ENCODE measurements around the gene NUBP1. TPM values are rescaled to one million over a fixed set of nuclear protein-coding genes. Genes with fewer than 3 reads are reported as not detected.

The NUBP1 gene
- total RNA-seq, 1 experiment from 2014 or later, result 36.1 TPM

DNA sequence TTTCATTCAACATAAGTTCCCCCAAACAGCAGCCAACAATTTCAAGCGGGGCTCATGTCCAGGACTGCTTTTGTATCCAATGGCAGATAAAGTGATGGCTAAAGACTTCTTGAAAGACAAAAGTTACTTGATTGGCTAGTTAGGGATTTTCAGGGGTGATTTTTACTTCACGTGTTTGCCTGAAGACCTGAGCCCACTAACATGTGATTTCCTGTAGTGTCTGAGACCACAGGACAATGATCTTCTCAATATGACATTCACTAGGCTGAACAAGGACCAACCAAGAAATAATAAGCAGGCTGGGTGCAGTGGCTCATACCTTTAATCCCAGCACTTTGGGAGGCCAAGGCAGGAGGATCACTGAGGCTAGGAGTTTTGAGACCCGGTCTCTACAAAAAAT, 64.6 kb downstream of the NUBP1 start:
- H3K27me3 ChIP-seq, result no peaks in the 10 kb centered on the region
- no peak overlapping the region for H3K4me3 ChIP-seq
- no peaks in the 10 kb centered on the region for H3K36me3 ChIP-seq
- H3K27ac ChIP-seq, result no peak overlapping the region
- DNase-seq, result no peak
- no peaks in the 10 kb centered on the region for H3K4me1 ChIP-seq
- H3K9me3 ChIP-seq (replicated peaks), result no peaks in the 10 kb centered on the region

- Histone ChIP-seq H3K9me3 (replicated peaks) (no peaks in the 10 kb centered on the region), H3K27me3 (no peaks in the 10 kb centered on the region), H3K27ac (no peak overlapping the region), H3K4me1 (no peaks in the 10 kb centered on the region), H3K4me3 (no peak overlapping the region), H3K36me3 (no peaks in the 10 kb centered on the region)
- no peak for DNase-seq
Measured at GRCh38 chr16:10808850-10809249, 65.2 kb downstream of the NUBP1 start.

GRCh38 chr16:10809706-10810105, 66.1 kb downstream of the NUBP1 start:
- H3K27ac ChIP-seq, result no peak overlapping the region
- H3K9me3 ChIP-seq (replicated peaks), result no peaks in the 10 kb centered on the region
- no peaks in the 10 kb centered on the region for H3K36me3 ChIP-seq
- no peaks in the 10 kb centered on the region for H3K27me3 ChIP-seq
- no peak for DNase-seq
- H3K4me3 ChIP-seq, result no peak overlapping the region
- H3K4me1 ChIP-seq, result no peaks in the 10 kb centered on the region

DNA sequence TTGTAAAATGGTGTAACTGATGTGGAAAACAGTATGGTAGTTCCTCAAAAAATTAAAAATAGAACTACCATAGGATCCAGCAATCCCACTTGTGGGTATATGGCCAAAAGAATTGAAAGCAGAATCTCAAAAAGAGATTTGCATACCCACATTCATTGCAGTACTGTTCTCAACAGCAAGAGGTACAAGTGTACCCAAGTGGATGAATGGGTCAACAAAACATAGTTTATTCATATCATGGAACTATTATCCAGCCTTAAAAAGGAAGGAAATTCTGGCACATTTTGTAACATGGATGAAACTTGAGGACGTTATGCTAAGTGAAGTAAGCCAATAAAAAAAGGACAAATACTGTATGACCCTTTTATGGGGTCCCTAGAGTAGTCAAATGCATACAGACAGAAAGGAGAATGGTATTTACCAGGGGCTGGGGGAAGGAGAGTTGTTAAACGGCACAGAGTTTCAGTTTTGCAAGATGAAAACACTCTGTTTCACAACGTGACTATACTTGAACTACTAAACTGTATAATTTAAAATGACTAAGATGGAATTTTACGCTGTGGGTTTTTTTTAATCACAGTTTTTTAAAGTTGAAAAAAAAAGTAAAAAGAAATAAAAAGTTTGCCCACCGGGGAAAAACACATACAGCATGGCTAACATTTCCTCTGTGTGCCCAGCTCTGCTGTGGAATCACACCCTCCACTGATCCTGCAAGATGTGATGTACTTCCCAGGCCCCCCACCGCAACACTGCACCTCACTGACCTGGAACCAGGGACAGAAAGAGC, 68.9 kb downstream of the NUBP1 start:
- no peak overlapping the region for H3K4me3 ChIP-seq
- DNase-seq, result no peak
- H3K36me3 ChIP-seq, result no peaks in the 10 kb centered on the region
- H3K9me3 ChIP-seq (replicated peaks), result no peaks in the 10 kb centered on the region
- no peaks in the 10 kb centered on the region for H3K27me3 ChIP-seq
- H3K4me1 ChIP-seq, result no peaks in the 10 kb centered on the region
- no peak overlapping the region for H3K27ac ChIP-seq

GRCh38 chr16:10813099-10813455, 69.4 kb downstream of the NUBP1 start:
- DNase-seq, result no peak
- H3K36me3 ChIP-seq, result no peaks in the 10 kb centered on the region

DNA sequence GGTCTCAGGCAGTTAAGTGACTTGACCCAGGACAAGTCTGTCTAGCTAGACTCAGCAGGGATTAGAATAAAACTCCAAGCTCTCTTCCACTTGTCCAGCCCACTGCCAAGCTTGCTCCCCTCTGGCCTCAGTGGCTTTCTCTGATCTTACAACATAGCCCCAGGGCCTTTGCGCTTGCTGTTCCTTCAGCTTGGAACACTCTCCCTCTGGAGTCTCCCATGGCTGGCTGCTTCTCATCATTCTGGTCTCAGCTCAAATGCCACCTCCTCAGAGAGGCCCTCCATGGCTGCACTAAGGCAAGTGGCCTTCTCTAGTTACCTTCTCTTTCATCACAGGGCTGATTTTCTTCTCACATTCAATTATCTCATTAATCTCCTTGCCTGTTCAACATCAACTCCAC, 73.9 kb downstream of the NUBP1 start:
- H3K4me3 ChIP-seq, result no peak overlapping the region
- H3K9me3 ChIP-seq (replicated peaks), result no peaks in the 10 kb centered on the region
- H3K27ac ChIP-seq, result no peak overlapping the region
- H3K27me3 ChIP-seq, result no peaks in the 10 kb centered on the region
- no peak for DNase-seq
- no peaks in the 10 kb centered on the region for H3K36me3 ChIP-seq
- no peaks in the 10 kb centered on the region for H3K4me1 ChIP-seq

More at GRCh38 chr16:10813099-10813455, 69.4 kb downstream of the NUBP1 start:
- Histone ChIP-seq H3K4me3 (no peak overlapping the region), H3K27ac (no peak overlapping the region), H3K4me1 (no peaks in the 10 kb centered on the region), H3K9me3 (replicated peaks) (no peaks in the 10 kb centered on the region), H3K27me3 (no peaks in the 10 kb centered on the region)

DNA sequence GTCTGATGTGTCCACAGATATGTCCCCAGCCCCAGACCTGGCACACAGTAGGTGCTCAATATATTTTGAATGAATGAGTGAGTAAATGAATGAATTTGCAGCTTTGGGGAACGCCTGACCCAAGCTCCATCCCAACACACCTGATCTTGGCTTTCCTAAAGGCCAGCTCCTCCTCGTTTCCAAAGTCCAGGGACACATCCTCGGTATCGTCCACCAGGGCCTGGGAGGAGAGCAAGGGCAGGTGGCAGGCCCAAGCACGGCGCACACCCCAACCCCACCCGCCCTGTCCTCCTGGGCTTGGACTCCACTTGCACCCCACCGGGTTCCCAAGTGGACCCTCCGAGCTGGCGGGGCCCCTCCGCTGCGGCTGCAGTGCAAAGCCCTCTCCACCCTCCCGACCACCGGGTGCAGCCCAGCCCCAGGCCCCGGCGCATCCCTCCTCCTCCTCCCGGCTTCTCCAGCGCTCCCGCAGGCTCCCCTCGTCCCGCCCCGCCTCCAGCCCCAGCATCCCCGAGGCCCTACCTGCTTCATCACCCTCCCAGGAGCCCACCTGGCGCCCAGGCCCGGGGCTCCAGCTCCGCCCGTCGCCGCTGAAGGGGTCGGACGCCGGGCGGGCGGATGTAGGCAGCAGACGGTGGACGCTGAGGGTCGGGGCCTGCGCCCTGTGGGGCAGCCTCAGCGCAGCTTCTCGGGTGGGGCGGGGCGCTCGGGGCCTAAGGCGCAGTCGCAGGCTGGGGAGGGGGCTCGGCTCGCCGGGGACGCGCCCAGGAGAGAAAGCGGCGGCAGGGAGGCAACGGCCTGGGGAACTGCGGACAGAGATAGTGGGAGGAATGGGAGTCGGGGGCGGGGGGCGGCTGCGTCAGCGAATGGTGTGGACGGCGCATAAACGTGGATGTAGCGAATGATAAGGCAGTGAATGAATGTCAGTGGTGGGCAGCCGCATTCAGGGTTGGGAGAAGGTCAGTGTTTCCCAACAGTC, 74.6 kb downstream of the NUBP1 start, which contains the start of gene TVP23A:
Gene TVP23A (minus strand): TSS at position 832 of the 979 bp plus-strand sequence. CDS start 301 bp downstream, at position 531.
- no peaks in the 10 kb centered on the region for H3K4me1 ChIP-seq
- H3K9me3 ChIP-seq (replicated peaks), result no peaks in the 10 kb centered on the region
- H3K27ac ChIP-seq, result no peak within 1 kb of the TSS
- DNase-seq, result no peak
- H3K27me3 ChIP-seq, result no peaks in the 10 kb centered on the region
- no peak within 1 kb of the TSS for H3K4me3 ChIP-seq
- H3K36me3 ChIP-seq, result no peaks in the 10 kb centered on the region

Other genes with a start within 250 kb of the NUBP1 start
- 30.8 and 31.9 TPM in 2 replicates for gene EMP2, start 163.2 kb upstream of the NUBP1 start, total RNA-seq (2014; rRNA removed; shearing (Covaris generic))
- gene TEKT5, start 48.9 kb upstream of the NUBP1 start, total RNA-seq (2014; rRNA removed; shearing (Covaris generic)), result 0.12 TPM in 1 of 2 replicates, not detected in the other
- gene TVP23A, start 75.0 kb downstream of the NUBP1 start, total RNA-seq (2014; rRNA removed; shearing (Covaris generic)), result not detected in 2 replicates
- gene CIITA, start 133.4 kb downstream of the NUBP1 start, total RNA-seq (2014; rRNA removed; shearing (Covaris generic)), result 0.04 and 0.08 TPM in 2 replicates
- 27.0 and 27.5 TPM in 2 replicates for gene DEXI, start 198.6 kb downstream of the NUBP1 start, total RNA-seq (2014; rRNA removed; shearing (Covaris generic))
- 11.7 and 13.1 TPM in 2 replicates for gene CLEC16A, start 200.7 kb downstream of the NUBP1 start, total RNA-seq (2014; rRNA removed; shearing (Covaris generic))

All from SJCRH30 (cell line).